ENCODE measurements around the gene POGLUT2.

Gene POGLUT2

GRCh38 chr13:102769679-102770078, 29.1 kb downstream of the POGLUT2 start:
- no peak for TF ChIP-seq GATA1 (IDR thresholded peaks at IDR 0.05; ENCODE audit: low read depth, low read length)
- no peak for TF ChIP-seq POLR2A (IDR thresholded peaks at IDR 0.05; ENCODE audit: low read length)
- DNase-seq = no peak

DNA sequence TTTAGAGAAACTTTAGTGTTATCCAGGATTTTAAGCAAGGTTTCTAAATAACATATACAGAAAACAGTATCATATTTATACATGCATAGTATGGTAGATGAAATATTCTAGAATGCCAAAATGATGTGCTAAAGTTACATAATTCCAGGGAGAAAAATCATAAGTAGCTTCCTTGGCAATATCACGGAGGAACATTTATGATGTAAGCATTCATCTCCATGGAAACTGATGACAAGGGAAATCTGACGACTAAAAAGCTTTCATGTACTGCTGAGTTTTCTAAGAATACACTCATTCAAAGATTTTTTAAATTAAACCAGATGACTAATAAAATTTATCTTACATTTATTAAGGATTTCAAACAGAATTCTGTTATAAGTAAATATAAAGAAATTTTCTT, 29.9 kb downstream of the POGLUT2 start:
- TF ChIP-seq POLR2A (IDR thresholded peaks at IDR 0.05; ENCODE audit: low read length) = no peak
- TF ChIP-seq GATA1 (IDR thresholded peaks at IDR 0.05; ENCODE audit: low read depth, low read length) = no peak
- DNase-seq = no peak

GRCh38 chr13:102763741-102764140, 35.0 kb downstream of the POGLUT2 start:
- DNase-seq = no peak
- no peak for TF ChIP-seq GATA1 (IDR thresholded peaks at IDR 0.05; ENCODE audit: low read depth, low read length)
- no peak for TF ChIP-seq POLR2A (IDR thresholded peaks at IDR 0.05; ENCODE audit: low read length)

GRCh38 chr13:102761071-102761470, 37.7 kb downstream of the POGLUT2 start:
- TF ChIP-seq POLR2A (IDR thresholded peaks at IDR 0.05; ENCODE audit: low read length) (no peak), GATA1 (IDR thresholded peaks at IDR 0.05; ENCODE audit: low read depth, low read length) (no peak)
- no peak for DNase-seq

- DNase-seq = no peak
- TF ChIP-seq POLR2A (IDR thresholded peaks at IDR 0.05; ENCODE audit: low read length) (no peak), GATA1 (IDR thresholded peaks at IDR 0.05; ENCODE audit: low read depth, low read length) (no peak)
Observed at GRCh38 chr13:102758842-102759241, 39.9 kb downstream of the POGLUT2 start.

GRCh38 chr13:102757006-102757405, 41.8 kb downstream of the POGLUT2 start:
- TF ChIP-seq POLR2A (IDR thresholded peaks at IDR 0.05; ENCODE audit: low read length) = no peak
- no peak for TF ChIP-seq GATA1 (IDR thresholded peaks at IDR 0.05; ENCODE audit: low read depth, low read length)
- no peak for DNase-seq

- peak; percentile 26 to 65 for DNase-seq
- TF ChIP-seq GATA1 (IDR thresholded peaks at IDR 0.05; ENCODE audit: low read depth, low read length) (no peak), POLR2A (IDR thresholded peaks at IDR 0.05; ENCODE audit: low read length) (no peak)
Observed at GRCh38 chr13:102751886-102752285, 46.9 kb downstream of the POGLUT2 start.

DNA sequence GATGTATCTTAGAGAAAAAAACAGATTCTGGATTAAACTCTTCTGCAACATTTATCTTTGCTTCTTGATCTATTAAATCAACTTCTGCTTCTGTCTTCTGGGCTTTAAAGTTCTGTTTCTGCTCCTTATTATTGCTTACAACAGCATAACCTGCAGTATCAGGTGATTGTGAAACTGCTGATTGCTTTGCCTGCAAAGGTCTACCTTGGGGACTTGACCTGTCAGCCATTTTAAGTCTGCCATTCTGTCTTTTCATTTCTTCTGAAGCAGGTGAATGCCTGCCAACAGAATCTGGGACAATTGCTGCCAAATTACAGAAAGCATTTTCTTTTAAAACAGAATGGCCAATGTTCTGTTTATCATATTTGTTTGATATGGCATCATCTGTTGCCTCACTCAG, 56.3 kb downstream of the POGLUT2 start:
- DNase-seq = no peak
- no peak for TF ChIP-seq POLR2A (IDR thresholded peaks at IDR 0.05; ENCODE audit: low read length)
- TF ChIP-seq GATA1 (IDR thresholded peaks at IDR 0.05; ENCODE audit: low read depth, low read length) = no peak

DNA sequence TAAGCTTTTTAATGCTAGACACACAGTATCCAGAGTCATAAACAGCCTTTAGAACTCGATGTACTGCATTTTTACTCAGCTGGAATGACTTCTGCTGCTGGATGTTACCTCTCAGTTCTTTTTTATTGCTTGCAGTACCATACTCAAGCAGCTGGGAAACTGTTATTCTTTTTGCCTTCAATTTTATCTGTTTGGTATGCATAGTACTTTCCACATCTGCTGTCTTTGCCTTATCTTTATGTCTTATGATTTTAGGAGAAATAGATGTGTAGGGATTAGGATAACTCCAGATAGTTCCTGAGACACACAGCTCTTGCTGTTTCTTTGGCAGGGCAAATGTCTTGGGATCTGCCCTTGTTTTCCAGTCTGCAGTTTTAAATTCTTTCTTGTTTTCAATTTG, 56.7 kb downstream of the POGLUT2 start:
- TF ChIP-seq GATA1 (IDR thresholded peaks at IDR 0.05; ENCODE audit: low read depth, low read length) (no peak), POLR2A (IDR thresholded peaks at IDR 0.05; ENCODE audit: low read length) (no peak)
- no peak for DNase-seq

Measured in erythroblast (primary cell).